D341Med (cell line): ENCODE results near the gene PSMD9.
A peak's percentile ranks its signal among the peaks of the same experiment; 100 is the strongest.
"Not testable (repeated sequence)": the region's sequence is repeated elsewhere in the genome, so short reads cannot be mapped to it uniquely, and the experiment has no call there.

Experiments
- DNase-seq: peaks from one replicate; pipeline ENCODE4 v3.0.0; 2012; ENCODE audit warnings: low spot score

The PSMD9 gene

DNA sequence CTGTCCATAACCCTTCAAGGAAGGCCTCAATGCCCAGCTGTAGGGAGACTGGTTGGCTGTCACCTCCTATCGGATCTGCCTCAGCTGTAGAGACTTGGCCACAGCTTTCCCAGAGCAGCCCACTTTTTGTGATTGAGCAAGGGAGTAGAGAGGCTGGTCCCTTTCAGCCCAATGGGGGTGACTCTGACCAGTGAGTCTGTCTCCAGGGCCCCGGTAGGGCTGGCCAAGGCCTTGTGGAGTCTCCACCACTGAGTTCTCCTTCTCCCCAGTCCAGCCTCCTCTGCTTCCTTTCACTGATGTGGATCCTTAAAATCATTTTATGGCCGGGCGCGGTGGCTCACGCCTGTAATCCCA is 15.4 kb upstream of the PSMD9 start:
- DNase-seq = no peak

DNA sequence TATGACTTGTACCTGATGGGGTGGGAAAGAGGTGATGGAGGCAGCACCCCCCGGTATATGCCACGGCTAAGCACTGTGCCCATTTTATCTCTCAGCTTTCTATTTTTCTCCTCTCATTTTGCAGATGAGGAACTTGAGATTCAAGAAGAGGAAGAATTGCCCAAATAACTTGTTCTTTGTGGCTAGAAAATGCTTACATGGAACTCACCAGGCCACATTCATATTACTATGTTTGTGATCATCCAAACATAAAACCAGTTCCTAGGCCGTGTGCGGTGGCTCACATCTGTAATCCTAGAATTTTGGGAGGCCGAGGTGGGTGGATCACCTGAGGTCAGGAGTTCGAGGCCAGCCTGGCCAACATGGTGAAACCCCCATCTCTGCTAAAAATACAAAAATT is 14.5 kb upstream of the PSMD9 start:
- no peak for DNase-seq

DNA sequence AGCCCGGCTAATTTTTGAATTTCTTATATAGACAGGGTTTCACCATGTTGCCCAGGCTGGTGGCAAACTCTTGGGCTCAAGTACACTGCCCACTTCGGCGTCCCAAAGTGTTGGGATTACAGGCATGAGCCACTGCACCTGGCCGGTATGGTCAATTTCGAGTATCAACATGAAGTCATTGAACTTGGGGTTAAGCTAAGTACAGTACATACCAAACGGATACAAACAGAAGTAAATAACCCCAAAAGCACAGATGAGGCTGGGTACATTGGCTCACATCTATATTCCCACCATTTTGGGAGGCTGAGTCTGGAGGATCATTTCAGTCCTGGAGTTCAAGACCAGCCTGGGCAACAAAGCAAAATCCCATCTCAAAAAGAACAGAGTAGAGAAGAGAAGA is 13.0 kb upstream of the PSMD9 start:
- no peak for DNase-seq

DNA sequence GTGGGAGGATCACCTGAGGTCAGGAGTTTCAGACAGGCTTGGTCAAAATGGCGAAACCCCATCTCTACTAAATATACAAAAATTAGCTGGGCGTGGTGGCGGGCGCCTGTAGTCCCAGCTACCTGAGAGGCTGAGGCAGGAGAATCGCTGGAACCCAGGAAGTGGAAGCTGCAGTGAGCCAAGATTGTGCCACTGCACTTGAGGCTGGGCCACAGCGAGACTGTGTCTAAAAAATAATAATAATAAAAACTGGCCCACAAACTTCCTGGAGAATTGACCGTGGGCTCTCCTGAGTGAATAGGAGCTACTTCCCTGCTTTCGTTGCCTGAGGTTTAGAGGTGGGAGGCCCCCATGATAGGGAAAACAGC is 12.5 kb upstream of the PSMD9 start:
- DNase-seq = not testable (repeated sequence)

DNA sequence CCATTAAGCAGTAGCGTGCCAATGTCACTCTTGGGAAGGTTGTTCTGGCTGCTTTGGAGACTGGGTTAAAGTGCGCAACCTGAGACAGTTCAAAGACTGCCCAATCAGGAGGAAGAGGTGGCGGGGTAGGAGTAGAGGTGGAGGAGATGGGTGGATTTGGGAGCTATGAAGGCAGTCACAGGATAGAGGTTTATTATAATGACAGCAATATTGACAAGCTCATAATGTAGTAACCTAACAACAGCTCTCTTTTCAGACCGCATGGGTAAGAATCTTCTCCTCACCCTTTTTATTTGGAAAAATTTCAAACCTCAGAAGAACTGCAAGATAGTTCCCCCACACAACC is 5.3 kb upstream of the PSMD9 start:
- no peak for DNase-seq

DNA sequence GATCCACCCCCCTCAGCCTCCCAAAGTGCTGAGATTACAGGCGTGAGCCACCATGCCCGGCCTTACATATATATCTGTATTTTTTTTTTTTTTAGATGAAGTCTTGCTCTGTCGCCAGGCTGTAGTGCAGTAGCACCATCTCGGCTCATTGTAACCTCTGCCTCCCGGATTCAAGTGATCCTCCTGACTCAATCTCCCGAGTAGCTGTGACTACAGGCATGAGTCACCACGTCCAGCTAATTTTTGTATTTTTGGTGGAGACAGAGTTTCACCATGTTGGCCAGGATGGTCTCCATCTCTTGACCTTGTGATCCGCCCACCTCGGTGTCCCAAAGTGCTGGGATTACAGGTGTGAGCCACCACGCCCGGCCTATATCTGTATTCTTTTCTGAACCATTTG is 3.5 kb upstream of the PSMD9 start:
- not testable (repeated sequence) for DNase-seq

DNA sequence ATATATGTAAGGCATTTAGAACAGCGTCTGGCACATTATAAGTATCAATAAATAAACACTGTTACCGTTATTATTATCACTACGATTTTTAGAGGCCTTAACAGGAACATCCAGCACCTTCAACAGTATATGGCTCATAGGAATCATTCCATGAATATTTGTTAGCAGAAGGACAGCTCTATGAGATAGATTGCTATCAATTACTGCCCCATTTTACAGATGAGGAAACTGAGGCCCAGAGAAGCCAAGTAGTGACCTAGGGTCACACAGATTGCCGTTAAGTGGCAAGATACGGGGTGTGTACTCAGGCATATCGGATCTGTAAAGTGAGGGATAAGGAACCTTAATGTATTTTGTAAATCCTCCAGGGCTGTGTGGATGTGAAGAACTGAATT is 510 bp upstream of the PSMD9 start:
- no peak for DNase-seq

DNA sequence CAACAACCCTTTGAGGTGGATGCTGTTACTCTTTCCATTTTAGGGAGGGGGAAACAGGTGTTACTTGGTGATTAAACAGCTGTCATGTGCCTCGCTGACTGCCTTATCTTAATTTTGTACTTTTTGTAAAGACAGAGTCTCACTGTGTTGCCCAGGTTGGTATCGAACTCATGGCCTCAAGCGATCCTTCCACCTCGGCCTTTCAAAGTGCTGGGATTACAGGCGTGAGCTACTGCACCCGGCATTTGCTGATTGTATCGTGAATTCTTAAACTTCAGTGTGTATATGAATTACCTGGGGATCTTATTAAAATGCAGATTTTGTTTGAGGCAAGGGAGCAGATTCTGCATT is 659 bp downstream of the PSMD9 start:
- no peak for DNase-seq

DNA sequence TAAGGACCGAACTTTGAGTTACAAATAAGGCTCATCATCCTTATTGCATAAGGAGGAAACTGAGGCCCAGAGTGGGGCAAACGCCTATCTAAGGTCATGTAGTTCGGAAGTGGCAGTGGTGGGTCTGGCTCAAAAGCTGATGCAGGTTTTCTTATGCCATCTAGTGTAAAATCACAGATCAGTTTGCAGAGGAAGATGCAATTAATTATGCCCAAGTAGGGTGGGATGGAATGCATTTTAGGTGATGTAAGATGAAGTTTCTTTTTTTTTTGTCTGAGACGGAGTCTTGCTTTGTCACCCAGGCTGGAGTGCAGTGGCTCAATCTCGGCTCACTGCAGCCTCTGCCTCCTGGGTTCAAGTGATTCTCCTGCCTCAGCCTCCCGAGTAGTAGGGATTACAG is 1.1 kb downstream of the PSMD9 start:
- DNase-seq = not testable (repeated sequence)

DNA sequence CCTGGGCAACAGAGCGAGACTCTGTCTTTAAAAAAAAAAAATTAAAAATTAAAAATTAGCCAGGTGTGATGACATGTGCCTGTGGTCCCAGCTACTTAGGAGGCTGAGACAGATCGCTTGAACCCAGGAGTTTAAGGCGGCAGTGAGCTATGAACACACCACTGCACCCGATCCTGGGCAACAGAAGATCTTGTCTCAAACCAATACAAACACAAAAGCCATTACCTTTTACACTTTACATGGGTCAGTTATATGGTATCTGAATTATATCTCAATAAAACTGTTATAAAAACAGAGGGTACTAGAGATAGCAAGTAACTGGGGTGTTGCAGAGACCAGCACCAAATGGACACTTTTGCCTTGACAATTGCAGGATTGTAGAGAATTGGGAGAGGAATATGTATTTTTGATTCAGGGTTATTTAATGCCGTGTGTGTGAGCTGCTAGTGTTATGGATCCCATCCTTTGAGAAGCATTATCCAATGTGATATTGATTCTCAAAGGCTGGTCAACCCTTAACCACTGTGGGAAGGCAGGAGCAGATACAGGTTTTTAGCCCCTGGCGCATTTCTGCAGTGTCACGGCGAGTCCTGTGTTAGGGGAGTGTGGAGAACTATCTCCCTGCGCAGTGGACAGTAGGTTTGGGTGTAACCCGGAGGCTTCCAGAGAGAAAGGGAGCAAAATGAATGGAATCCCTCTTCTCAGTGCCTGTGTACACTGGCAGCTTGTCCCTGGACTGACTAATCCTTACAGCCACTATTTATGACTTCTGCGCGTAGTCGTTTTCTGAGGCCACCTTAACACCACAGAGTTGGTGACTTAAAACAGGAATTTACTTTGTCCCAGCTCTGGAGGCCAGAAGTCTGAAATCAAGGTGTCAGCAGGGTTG is 4.3 kb downstream of the PSMD9 start:
- DNase-seq = peak; percentile 2

DNA sequence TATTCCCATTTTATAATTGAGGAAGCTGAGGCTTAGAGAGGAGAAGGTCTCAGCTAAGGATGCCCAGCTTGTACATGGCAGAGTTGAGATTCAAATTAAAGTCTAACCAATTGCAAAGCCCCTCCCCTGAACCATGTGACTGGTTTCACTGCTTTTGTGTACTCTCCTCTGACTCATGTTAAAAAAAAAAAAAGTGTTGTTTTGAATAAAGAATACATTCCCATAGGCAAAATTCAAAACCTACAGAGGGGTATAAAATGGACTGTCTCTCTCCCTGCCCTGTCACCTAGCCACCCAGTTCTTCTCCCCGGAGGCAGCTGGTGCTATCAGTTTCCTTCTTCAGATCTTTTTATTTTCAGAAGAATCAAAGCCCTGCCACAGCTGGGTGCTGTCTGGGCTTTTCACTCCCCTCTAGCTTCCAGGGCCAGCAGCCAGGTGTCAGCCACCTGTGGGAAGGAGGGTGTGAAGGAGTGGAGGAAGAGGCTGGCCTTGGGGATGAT is 5.4 kb downstream of the PSMD9 start:
- peak; percentile 9 for DNase-seq

DNA sequence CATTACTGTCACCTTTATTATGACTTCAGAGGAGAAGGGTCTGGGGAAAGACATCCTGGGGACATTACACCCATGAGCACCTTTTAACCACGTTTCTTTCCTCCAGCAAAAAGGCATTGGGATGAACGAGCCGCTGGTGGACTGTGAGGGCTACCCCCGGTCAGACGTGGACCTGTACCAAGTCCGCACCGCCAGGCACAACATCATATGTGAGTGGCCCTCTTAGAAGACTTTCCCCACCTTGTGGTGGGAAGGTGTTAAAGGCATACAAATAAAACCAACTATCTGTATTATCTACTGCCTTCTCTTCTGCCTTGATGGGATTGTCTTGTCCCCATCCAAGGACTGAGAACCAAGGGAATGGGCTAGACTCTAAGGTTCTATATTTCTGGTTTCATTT is 6.0 kb downstream of the PSMD9 start:
- peak; percentile 57 for DNase-seq

DNA sequence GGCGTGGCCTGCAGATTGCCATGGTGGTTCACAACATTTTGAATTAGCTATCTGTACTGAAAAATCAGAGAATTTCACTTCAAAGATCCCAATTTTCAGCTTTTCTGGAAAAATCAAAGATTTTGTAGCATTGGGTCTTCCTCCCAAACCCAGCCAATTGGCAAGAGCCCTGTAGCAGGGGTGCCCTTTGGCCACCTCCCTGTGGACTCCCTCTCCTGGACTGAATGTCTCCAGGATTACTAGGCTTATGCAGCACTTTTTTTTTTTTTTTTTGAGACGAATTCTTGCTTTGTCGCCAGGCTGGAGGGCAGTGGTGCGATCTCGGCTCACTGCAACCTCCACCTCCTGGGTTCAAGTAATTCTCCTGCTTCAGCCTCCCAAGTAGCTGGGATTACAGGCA is 9.7 kb downstream of the PSMD9 start:
- no peak for DNase-seq

DNA sequence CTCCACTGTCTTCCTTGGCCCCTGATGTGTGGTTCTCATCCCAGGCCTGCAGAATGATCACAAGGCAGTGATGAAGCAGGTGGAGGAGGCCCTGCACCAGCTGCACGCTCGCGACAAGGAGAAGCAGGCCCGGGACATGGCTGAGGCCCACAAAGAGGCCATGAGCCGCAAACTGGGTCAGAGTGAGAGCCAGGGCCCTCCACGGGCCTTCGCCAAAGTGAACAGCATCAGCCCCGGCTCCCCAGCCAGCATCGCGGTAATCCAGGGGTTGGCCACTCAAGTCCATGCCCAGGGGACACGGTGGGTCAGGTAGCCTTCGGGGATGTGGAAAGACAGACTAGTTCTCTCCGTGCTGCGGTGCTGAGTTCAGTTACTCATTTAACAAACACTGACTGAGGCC is 11.0 kb downstream of the PSMD9 start:
- DNase-seq = no peak

DNA sequence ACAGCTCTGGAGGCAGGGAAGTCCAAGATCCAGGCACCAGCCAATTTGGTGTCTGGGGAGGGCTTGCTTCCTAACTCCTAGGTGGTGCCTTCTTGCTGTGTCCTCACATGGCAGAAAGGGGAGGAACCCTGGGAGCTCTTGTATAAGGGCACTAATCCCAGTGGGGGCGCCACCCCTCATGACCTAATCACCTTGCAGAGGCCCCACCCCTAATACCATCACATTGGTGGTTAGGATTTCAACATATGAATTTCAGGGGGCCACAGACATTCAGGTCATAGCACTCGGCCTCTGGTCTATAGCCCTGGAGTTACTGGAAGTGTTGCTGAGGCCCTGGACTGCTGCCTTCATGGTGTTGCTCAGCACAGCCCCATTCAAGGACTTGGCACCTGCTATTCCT is 14.6 kb downstream of the PSMD9 start:
- peak; percentile 18 for DNase-seq

DNA sequence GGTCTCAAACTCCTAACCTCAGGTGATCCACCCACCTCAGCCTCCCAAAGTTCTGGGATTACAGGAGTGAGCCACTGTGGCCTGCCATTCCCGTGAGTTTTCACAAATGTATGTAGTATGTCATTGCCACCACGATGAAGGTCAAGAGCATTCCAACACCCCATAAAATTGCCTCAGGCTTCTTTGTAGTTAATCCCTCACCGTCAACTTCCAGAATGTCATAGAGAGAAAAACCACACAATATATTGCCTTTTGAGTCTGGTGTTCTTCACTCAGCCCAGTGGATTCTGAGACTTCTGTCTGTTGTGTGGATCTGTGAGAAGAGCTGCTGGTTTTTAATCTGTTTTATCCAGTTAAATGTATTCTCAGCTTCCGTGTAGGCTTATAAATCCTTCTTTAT is 17.2 kb downstream of the PSMD9 start:
- no peak for DNase-seq

DNA sequence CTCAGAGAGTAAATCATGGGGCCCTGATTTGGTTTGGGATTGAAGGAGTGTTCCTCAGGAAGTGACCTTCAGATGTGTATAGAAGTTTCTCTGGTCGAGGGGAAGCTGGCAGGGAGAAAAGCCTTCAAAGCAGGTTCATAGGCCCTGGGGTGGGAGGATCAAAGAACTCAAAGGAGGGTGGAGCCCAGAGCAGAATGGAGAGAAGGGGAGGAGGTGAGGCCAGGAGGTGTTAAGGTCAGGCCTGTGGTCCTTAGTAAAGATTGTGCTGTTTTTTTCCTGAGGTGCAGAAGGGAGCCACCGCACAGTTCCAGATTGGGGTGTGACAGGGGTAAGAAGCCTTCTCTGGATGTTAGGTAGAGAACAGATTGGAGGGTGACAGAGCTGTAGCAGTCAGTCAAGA is 20.1 kb downstream of the PSMD9 start:
- DNase-seq = peak; percentile 5

DNA sequence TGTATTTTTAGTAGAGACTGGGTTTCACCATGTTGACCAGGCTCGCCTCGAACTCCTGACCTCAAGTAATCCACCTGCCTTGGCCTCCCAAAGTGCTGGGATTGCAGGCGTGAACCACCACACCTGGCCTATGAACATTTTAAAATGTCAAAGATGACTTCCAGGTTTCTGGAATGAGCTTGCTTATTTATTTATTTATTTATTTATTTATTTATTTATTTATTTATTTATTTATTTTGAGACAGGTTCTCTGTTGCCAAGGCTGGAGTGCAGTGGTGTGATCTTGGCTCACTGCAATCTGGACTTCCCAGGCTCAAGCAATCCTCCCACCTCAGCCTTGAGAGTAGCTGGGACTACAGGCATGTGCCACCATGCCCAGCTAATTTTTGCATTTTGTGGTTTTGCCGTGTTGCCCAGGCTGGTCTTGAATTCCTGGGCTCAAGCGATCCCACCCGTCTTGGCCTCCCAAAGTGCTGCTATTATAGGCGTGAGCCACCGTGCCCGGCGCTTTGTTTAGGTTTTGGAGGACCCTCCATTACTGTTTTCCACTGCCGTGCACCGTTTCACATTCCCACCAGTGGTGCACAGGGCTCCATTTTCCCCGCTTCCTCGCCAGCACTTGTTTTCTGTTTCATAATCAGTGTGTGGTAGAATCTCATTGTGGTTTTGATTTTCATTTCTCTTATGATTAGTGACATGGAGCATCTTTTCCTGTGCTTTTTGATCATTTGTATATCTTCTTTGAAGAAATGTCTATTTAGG is 23.4 kb downstream of the PSMD9 start:
- no peak for DNase-seq

DNA sequence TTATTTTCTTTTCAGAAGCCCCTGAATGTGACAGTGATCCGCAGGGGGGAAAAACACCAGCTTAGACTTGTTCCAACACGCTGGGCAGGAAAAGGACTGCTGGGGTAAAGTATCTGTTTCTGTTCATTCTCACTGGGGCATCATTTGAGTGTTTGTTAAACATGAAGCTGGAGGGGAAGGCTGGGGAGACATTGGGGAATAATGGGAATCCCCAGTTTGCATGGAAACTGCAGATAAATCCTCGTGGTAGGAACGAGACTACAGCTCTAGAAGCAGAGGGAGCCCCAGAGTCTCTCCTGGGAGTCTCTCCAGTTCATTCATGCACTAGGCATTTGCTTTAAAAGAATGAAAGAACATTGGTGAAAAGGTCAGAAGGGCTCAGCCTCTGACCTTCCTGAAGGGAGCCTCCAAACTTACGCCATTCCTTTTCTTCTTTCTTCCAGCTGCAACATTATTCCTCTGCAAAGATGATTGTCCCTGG is 27.3 kb downstream of the PSMD9 start:
- DNase-seq = peak; percentile 4

DNA sequence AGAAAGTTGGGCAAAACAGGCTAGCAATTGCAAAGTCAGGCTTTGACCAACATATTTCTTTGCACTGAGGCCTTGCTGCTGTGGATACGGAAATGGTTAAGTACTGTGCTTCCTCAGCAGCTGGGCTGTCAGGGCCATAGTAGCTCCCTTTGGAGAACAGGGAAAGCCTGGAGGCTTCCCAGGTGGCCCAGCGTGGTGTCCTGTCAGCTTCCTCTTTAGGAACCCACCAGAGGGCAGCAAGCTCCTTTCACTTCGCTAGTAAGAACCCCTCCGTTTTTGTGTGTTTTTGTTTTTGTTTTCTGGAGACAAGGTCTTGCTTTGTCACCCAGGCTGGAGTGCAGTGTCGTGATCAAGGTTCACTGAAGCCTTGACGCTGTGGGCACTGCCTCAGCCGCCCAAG is 28.1 kb downstream of the PSMD9 start:
- no peak for DNase-seq

DNA sequence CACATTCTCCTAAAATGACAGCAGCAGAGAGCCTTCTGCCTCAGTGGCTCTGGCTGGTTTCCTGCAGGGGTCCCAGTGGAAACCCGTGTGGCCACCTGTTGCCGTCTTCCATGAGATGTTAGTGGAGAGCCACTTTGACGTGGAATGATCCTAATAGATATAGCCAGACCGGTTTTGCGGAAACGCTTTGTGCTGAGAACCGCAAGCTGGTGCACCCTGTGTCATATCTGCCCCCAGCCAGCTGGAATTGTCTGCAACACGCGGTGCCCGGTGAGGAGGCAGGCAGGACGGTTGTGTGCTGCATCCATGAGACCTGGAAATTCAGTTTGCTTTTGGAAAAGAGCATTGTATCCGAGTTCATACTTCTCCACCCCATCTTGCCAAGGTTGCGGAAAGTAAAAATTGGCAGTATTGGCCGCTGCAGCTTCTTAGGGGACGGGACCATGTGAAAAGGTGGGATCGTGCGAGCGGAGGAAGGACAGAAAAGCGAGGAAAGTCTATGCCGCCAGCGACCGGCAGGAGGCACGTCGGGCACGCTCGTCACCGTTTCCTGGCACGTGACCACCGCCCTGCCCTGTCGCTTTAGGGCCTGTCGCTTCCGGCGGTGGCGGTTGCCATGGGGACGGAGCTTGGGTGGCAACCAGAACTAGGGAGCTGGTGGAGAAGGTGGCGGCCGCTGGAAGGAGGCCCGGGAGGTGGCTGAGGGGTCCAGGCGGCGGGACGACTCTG is 29.5 kb downstream of the PSMD9 start, which contains the start of gene CFAP251:
Gene CFAP251, plus strand, starts transcription at position 643 of the 729 bp plus-strand sequence. CDS start 2,714 bp downstream, outside the sequence.
- DNase-seq = peak; percentile 99

DNA sequence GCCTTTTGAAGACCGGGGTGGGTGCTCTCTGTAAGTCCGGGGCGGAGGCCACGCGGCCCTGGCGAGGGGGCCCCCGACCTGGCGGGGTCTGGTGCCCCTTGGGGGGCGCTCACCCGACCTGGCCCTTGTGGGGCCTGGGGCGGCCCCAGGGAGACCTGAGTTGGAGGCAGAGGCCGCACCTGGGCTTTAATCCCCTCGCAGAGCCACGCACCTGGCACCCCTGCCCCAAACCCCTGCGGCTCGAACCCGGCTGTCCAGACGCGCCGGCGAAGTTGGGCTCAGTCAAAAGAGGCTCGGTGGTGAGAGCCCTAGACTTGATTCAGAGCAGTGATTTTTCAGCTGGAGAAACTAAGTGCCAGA is 30.1 kb downstream of the PSMD9 start:
- no peak for DNase-seq

DNA sequence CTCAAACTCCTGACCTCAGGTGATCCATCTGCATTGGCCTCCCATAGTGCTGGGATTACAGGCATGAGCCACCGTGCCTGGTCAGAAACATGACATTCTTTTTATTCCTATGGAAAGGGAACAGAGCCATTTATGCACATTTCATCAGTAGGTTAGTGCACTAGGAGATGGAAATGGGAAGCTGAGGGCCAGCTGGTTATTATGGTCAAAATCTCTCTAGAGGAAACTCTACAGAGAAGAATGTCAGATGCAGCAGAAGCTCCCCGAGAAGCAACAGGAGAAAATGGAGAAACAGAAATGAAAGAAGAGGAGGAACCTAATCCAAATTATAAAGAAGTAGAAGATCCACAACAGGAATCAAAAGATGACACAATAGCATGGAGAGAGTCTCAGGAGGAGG is 32.5 kb downstream of the PSMD9 start:
- DNase-seq = no peak
